B cell (primary cell): Measurements from ENCODE around the gene ERC2. TPM values are rescaled to one million over a fixed set of nuclear protein-coding genes. Genes with fewer than 3 reads are reported as not detected.

Experiments
- ATAC-seq: fragments of 200-7000 bp; cut with Tn5 transposase; one replicate; pipeline ENCODE4 v1.10.0; 2021; ENCODE audit warnings: low read depth, mild to moderate bottlenecking, moderate number of reproducible peaks, moderate library complexity
- CTCF ChIA-PET: fragments of 350-600 bp; sonication (Branson Sonifier 250); formaldehyde crosslinking; loops from one replicate; lab custom pipeline; 2021; ENCODE audit warnings: antibody characterized with exemption, inconsistent platforms; lab: Charles Lee
- POLR2A ChIA-PET: fragments of 350-600 bp; sonication (Branson Sonifier 250); formaldehyde crosslinking; loops from one replicate; lab custom pipeline; 2021; ENCODE audit warnings: antibody characterized with exemption; lab: Charles Lee
- DNase-seq: peaks from one replicate; pipeline ENCODE4 v3.0.0; 2013
- H2AFZ ChIP-seq: 2 replicates; pipeline ENCODE4 v1.6.1; 2012; ENCODE audit warnings: mild to moderate bottlenecking, low read depth, low read length; ENCODE audit not compliant: insufficient read depth, poor library complexity, severe bottlenecking
- H3K27ac ChIP-seq, 2 donors: 1 replicate in 1 of 2; 2 replicates in 1 of 2; pipeline ENCODE4 v1.5.1; 2012 to 2013; ENCODE audit warnings: low read length in 2 of 2, mild to moderate bottlenecking in 2 of 2, moderate library complexity in 1 of 2
- H3K27me3 ChIP-seq, 4 experiments: fragments of 200-600 bp in 1 of 4; sonication (generic) in 1 of 4; replicated peaks in 1 of 4; 1 replicate in 2 of 4; 2 replicates in 2 of 4; pipeline versions ENCODE4 v1.6.1 to v1.7.0; 2013 to 2016; ENCODE audit warnings: low read length in 3 of 4, mild to moderate bottlenecking in 2 of 4, mixed read lengths in 1 of 4, moderate library complexity in 1 of 4; ENCODE audit not compliant: insufficient read depth in 4 of 4, control insufficient read depth in 3 of 4; ENCODE audit errors: control extremely low read depth in 1 of 4
- H3K36me3 ChIP-seq, 2 experiments: replicated peaks in 1 of 2; 1 replicate in 1 of 2; 2 replicates in 1 of 2; pipeline versions ENCODE4 v1.6.1 to v1.7.1; 2013; ENCODE audit warnings: low read length in 1 of 2; ENCODE audit not compliant: insufficient read depth in 2 of 2, control insufficient read depth in 1 of 2; ENCODE audit errors: control extremely low read depth in 1 of 2, extremely low read depth in 1 of 2
- H3K4me1 ChIP-seq, 2 donors: fragments of 200-600 bp in 1 of 2; sonication (generic) in 1 of 2; 1 replicate in 1 of 2; 2 replicates in 1 of 2; pipeline versions ENCODE4 v1.5.1 to v1.6.1; 2013 to 2017; ENCODE audit warnings: low read length in 2 of 2; ENCODE audit not compliant: control insufficient read depth in 2 of 2, insufficient read depth in 2 of 2
- H3K4me2 ChIP-seq: replicated peaks from 2 replicates; pipeline ENCODE3; 2012; ENCODE audit warnings: mild to moderate bottlenecking, low read depth, low read length; ENCODE audit not compliant: poor library complexity, severe bottlenecking
- H3K4me3 ChIP-seq, 5 experiments: fragments of 200-600 bp in 1 of 5; sonication (generic) in 1 of 5; 1 replicate in 3 of 5; 2 replicates in 2 of 5; pipeline versions ENCODE4 v1.5.1 to v1.7.0; 2011 to 2016; ENCODE audit warnings: low read length in 4 of 5, mild to moderate bottlenecking in 4 of 5, low read depth in 2 of 5, control low read depth in 1 of 5, moderate library complexity in 1 of 5; ENCODE audit not compliant: insufficient read depth in 1 of 5; ENCODE audit errors: control extremely low read depth in 1 of 5, extremely low read depth in 1 of 5
- H3K79me2 ChIP-seq: fragments of 200-600 bp; sonication (generic); one replicate; pipeline ENCODE4 v1.6.0; 2016; ENCODE audit warnings: low read length; ENCODE audit not compliant: control insufficient read depth, insufficient read depth
- H3K9ac ChIP-seq: fragments of 200-600 bp; sonication (generic); 2 replicates; pipeline ENCODE4 v1.6.1; 2017; ENCODE audit warnings: mild to moderate bottlenecking, low read length, moderate library complexity
- H3K9me3 ChIP-seq, 3 donors: one replicate each; pipeline versions ENCODE4 v1.6.1 to v1.7.1; 2013; ENCODE audit warnings: low read length in 2 of 3; ENCODE audit not compliant: control insufficient read depth in 2 of 3, insufficient read depth in 1 of 3; ENCODE audit errors: control extremely low read depth in 1 of 3
- H4K20me1 ChIP-seq: 2 replicates; pipeline ENCODE4 v1.6.0; 2012; ENCODE audit warnings: mild to moderate bottlenecking, low read length; ENCODE audit not compliant: insufficient read depth, control insufficient read depth, poor library complexity, severe bottlenecking
- H3K27ac Mint-ChIP-seq: one replicate; pipeline ENCODE4 v1.8.0; 2021; ENCODE audit warnings: mixed read lengths
- H3K27me3 Mint-ChIP-seq: one replicate; pipeline ENCODE4 v1.8.0; 2021; ENCODE audit warnings: mixed read lengths
- H3K4me1 Mint-ChIP-seq: one replicate; pipeline ENCODE4 v1.8.0; 2021; ENCODE audit warnings: mixed read lengths
- H3K4me3 Mint-ChIP-seq: one replicate; pipeline ENCODE4 v1.8.0; 2021; ENCODE audit warnings: mixed read lengths
- H3K9me3 Mint-ChIP-seq: one replicate; pipeline ENCODE4 v1.8.0; 2022; ENCODE audit warnings: mixed read lengths; ENCODE audit not compliant: insufficient read depth
- EZH2 ChIP-seq: IDR thresholded peaks from 2 replicates; pipeline ENCODE4 v1.6.1; 2012; ENCODE audit warnings: borderline replicate concordance, low read depth, mild to moderate bottlenecking, moderate library complexity, low read length; ENCODE audit not compliant: insufficient read depth, poor library complexity, severe bottlenecking
- WGBS: methylation state at CpG from one replicate; pipeline ENCODE4 v1.1.5; 2013; ENCODE audit warnings: missing lambda C conversion rate; ENCODE audit not compliant: insufficient coverage; 5-methylcytosine and 5-hydroxymethylcytosine counted together
- intact Hi-C: fragments of 100-400 bp; cut with micrococcal nuclease; formaldehyde crosslinking; loops from one replicate; pipeline ENCODE4 v1.10.0; 2022
- polyA plus RNA-seq: library from polyadenylated mRNA; depleted of rRNA; stranded (reverse); fragments of >200 nt; gene quantifications from 2 replicates; pipeline ENCODE4 v1.2.3, GENCODE V29; 2012
- total RNA-seq, 2 donors: library from RNA; stranded (reverse); fragments of 120-200 nt in 1 of 2; gene quantifications; 1 replicate in 1 of 2; 2 replicates in 1 of 2; pipeline versions ENCODE4 v1.2.3 to v1.2.4, GENCODE V29; 2013 to 2022
- TF ChIP-seq, protein P1 (sequence below): fragments of 200-600 bp; IDR thresholded peaks from one replicate; pipeline ENCODE4 v1.8.0; 2022; ENCODE audit warnings: antibody characterized with exemption, mild to moderate bottlenecking

Gene ERC2
- total and polyA plus RNA-seq, 2 donors (not counting 1 experiment from before 2014, with no cell fraction given) = not detected

DNA sequence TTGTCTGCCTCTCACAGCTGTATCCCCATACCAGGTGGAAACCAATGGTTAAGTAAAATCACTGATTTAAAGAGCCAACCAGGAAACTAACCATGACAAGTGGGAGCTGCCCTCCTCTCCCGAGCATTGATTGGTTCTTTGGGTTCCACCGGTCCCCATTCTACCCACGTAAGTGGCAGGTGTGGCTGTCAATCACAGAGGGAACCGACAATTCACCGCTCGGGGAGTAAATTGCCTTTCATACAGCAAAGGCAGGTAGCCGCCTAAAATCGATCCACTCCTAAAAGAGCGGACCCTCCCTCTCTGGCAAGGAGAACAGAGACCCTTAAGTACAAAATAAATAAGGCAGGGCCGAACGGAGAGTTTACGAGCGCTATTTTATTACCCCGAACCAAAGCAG is 1.2 kb downstream of the ERC2 start:
- H3K9me3 ChIP-seq = no peaks in the 10 kb centered on the region
- peaks cover 63% of the 10 kb centered on the region for H3K27me3 Mint-ChIP-seq
- DNase-seq (peak; percentile 38), ATAC-seq (no peak)
- ChIA-PET CTCF (no interaction called here), POLR2A (no interaction called here)
- H3K4me1 Mint-ChIP-seq = peaks cover 10% of the 10 kb centered on the region
- no peak overlapping the region for H3K27ac Mint-ChIP-seq
- no peaks in the 10 kb centered on the region for H3K9me3 Mint-ChIP-seq
- peak overlapping the region in 1 of 5 experiments; percentile 10 for H3K4me3 ChIP-seq
- peaks cover 0 to 42% (median 27%) of the 10 kb centered on the region in 4 experiments for H3K27me3 ChIP-seq
- H3K4me1 ChIP-seq = peaks cover 0 to 3% of the 10 kb centered on the region in 2 donors
- H3K27ac ChIP-seq = no peak overlapping the region
- intact Hi-C loops = no loop called here
- no peak overlapping the region for H2AFZ ChIP-seq
- no peaks in the 10 kb centered on the region for H4K20me1 ChIP-seq
- H3K9ac ChIP-seq = no peak overlapping the region
- peak overlapping the region; percentile 51 for H3K4me2 ChIP-seq
- no peaks in the 10 kb centered on the region for H3K79me2 ChIP-seq
- TF ChIP-seq EZH2 = no peak
- TF ChIP-seq, protein P1, sequence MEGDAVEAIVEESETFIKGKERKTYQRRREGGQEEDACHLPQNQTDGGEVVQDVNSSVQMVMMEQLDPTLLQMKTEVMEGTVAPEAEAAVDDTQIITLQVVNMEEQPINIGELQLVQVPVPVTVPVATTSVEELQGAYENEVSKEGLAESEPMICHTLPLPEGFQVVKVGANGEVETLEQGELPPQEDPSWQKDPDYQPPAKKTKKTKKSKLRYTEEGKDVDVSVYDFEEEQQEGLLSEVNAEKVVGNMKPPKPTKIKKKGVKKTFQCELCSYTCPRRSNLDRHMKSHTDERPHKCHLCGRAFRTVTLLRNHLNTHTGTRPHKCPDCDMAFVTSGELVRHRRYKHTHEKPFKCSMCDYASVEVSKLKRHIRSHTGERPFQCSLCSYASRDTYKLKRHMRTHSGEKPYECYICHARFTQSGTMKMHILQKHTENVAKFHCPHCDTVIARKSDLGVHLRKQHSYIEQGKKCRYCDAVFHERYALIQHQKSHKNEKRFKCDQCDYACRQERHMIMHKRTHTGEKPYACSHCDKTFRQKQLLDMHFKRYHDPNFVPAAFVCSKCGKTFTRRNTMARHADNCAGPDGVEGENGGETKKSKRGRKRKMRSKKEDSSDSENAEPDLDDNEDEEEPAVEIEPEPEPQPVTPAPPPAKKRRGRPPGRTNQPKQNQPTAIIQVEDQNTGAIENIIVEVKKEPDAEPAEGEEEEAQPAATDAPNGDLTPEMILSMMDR = no peak
- no peaks in the 10 kb centered on the region for H3K36me3 ChIP-seq
- WGBS = 4% methylated on average over 9 of the region's 14 CpGs
- peak overlapping the region; percentile 70 for H3K4me3 Mint-ChIP-seq

- H3K27me3 ChIP-seq = peaks cover 0 to 11% (median 5%) of the 10 kb centered on the region in 4 experiments
- H3K27me3 Mint-ChIP-seq = peaks cover 29% of the 10 kb centered on the region
- no peak overlapping the region for H3K27ac Mint-ChIP-seq
- H3K9ac ChIP-seq = no peak overlapping the region
- H3K79me2 ChIP-seq = no peaks in the 10 kb centered on the region
- no peak overlapping the region for H2AFZ ChIP-seq
- H4K20me1 ChIP-seq = no peaks in the 10 kb centered on the region
- intact Hi-C loops = no loop called here
- ATAC-seq (no peak), DNase-seq (no peak)
- H3K9me3 Mint-ChIP-seq = no peaks in the 10 kb centered on the region
- H3K4me2 ChIP-seq = no peak overlapping the region
- H3K36me3 ChIP-seq = no peaks in the 10 kb centered on the region
- WGBS = 90% methylated on average over 2 of the region's 3 CpGs
- ChIA-PET CTCF (no interaction called here), POLR2A (no interaction called here)
- TF ChIP-seq, protein P1 = no peak
- no peak for TF ChIP-seq EZH2
- no peak overlapping the region for H3K4me3 ChIP-seq
- H3K9me3 ChIP-seq = no peaks in the 10 kb centered on the region
- H3K4me1 ChIP-seq = no peaks in the 10 kb centered on the region
- H3K4me3 Mint-ChIP-seq = no peak overlapping the region
- H3K4me1 Mint-ChIP-seq = no peaks in the 10 kb centered on the region
- no peak overlapping the region for H3K27ac ChIP-seq
Observed at GRCh38 chr3:56459719-56460118, 8.5 kb downstream of the ERC2 start.
